Stomach (tissue), 9 donors: ENCODE results near the gene ARL15. TPM values are rescaled to one million over a fixed set of nuclear protein-coding genes. Genes with fewer than 3 reads are reported as not detected.

Experiments used
- DNase-seq, 2 donors: peaks; one replicate each; pipeline versions ENCODE4 v3.0.0 to v3.0.0-alpha.2; 2013 to 2019
- H3K27ac ChIP-seq, 5 donors: fragments of 200-600 bp in 4 of 5; sonication (generic) in 4 of 5; one replicate each; pipeline ENCODE4 v1.5.1; 2013 to 2019; ENCODE audit warnings: mild to moderate bottlenecking in 1 of 5, moderate library complexity in 1 of 5
- H3K27me3 ChIP-seq, 3 donors: fragments of 200-600 bp; sonication (generic); one replicate each; pipeline ENCODE4 v1.5.1; 2017 to 2019; ENCODE audit warnings: mixed run types in 1 of 3
- H3K36me3 ChIP-seq, 4 donors: fragments of 200-600 bp; sonication (generic); 1 replicate in 3 of 4; 2 replicates in 1 of 4; pipeline ENCODE4 v1.5.1; 2016 to 2019
- H3K4me1 ChIP-seq, 4 donors: fragments of 200-600 bp; sonication (generic); one replicate each; pipeline ENCODE4 v1.5.1; 2016 to 2019
- H3K4me3 ChIP-seq, 4 donors: fragments of 200-600 bp; sonication (generic) in 3 of 4; one replicate each; pipeline ENCODE4 v1.5.1; 2016 to 2019; ENCODE audit warnings: mild to moderate bottlenecking in 1 of 4
- H3K9me3 ChIP-seq, 4 donors: fragments of 200-600 bp; sonication (generic); one replicate each; pipeline ENCODE4 v1.5.1; 2016 to 2019
- CTCF ChIP-seq, 7 experiments: fragments of 450-650 bp in 4 of 7; fragments of 200-600 bp in 3 of 7; sonication (generic) in 3 of 7; IDR thresholded peaks; one replicate each; pipeline ENCODE4 v1.5.1; 2016 to 2019; ENCODE audit warnings: antibody characterized with exemption in 7 of 7, control low read depth in 2 of 7, mild to moderate bottlenecking in 1 of 7
- EP300 ChIP-seq: sonication (generic); formaldehyde crosslinking; IDR thresholded peaks from one replicate; pipeline ENCODE4 v1.6.1; 2017; ENCODE audit warnings: antibody characterized with exemption
- POLR2A ChIP-seq, 4 donors: fragments of 450-650 bp; IDR thresholded peaks; one replicate each; pipeline ENCODE4 v1.6.1; 2016; ENCODE audit warnings: antibody characterized with exemption in 4 of 4, control low read depth in 2 of 4, mild to moderate bottlenecking in 1 of 4, moderate library complexity in 1 of 4
- POLR2AphosphoS5 ChIP-seq, 3 donors: sonication (generic); formaldehyde crosslinking; IDR thresholded peaks; one replicate each; pipeline ENCODE4 v1.6.1; 2016; ENCODE audit warnings: antibody characterized with exemption in 3 of 3
- WGBS, 5 donors: extraction: QIAGEN DNeasy Blood & Tissue Kit in 3 of 5; methylation state at CpG; one replicate each; pipeline versions ENCODE4 v1.1.5 to v1.1.7; 2013 to 2018; 5-methylcytosine and 5-hydroxymethylcytosine counted together
- intact Hi-C: fragments of 100-400 bp; cut with DNase I; formaldehyde crosslinking; loops from one replicate; pipeline ENCODE4 v1.15.1; 2023; ENCODE audit warnings: low total_unique reads
- polyA plus RNA-seq, 3 donors: library from polyadenylated mRNA; stranded (reverse); fragments of 200-250 nt; gene quantifications; one replicate each; pipeline ENCODE4 v1.2.3, GENCODE V29; 2013
- total RNA-seq, 5 donors: library from RNA; depleted of rRNA; stranded (reverse); fragments of >200 nt; gene quantifications; one replicate each; pipeline versions ENCODE4 v1.1.0 to v1.2.3, GENCODE V29; 2014 to 2016
- donor health status: healthy with polysubstance abuse.
- donor health status: Bipolar disorder and iron deficiency.
- donor health status: healthy.

Gene ARL15
- total and polyA plus RNA-seq, 8 donors: 1.7 to 72.7 (median 12.6) TPM

GRCh38 chr5:54214722-54215121 is 95.7 kb downstream of the ARL15 start:
- TF ChIP-seq POLR2A (IDR thresholded peaks at IDR 0.05): no peak
- TF ChIP-seq EP300: no peak
- TF ChIP-seq CTCF (IDR thresholded peaks at IDR 0.05): no peak
- TF ChIP-seq POLR2AphosphoS5 (IDR thresholded peaks at IDR 0.05): no peak
- Histone ChIP-seq H3K4me3 (no peak overlapping the region), H3K27ac (no peak overlapping the region), H3K9me3 (no peaks in the 10 kb centered on the region), H3K36me3 (no peaks in the 10 kb centered on the region), H3K27me3 (no peaks in the 10 kb centered on the region), H3K4me1 (peaks cover 0 to 31% (median 5%) of the 10 kb centered on the region in 4 donors)
- 93 to 98% (median 96%) methylated on average over 4 of the region's 4 CpGs for WGBS, 5 donors
- intact Hi-C loops: no loop called here
- no peak for DNase-seq

GRCh38 chr5:54212331-54212730 is 98.0 kb downstream of the ARL15 start:
- Histone ChIP-seq H3K9me3 (no peaks in the 10 kb centered on the region), H3K4me3 (no peak overlapping the region), H3K27ac (no peak overlapping the region), H3K4me1 (peaks cover 0 to 14% (median 7%) of the 10 kb centered on the region in 4 donors), H3K36me3 (no peaks in the 10 kb centered on the region), H3K27me3 (no peaks in the 10 kb centered on the region)
- no peak for DNase-seq
- 76 to 95% (median 88%) methylated on average over 1 of the region's 1 CpG for WGBS, 5 donors
- intact Hi-C loops: no loop called here
- TF ChIP-seq POLR2AphosphoS5 (IDR thresholded peaks at IDR 0.05): no peak
- TF ChIP-seq EP300: no peak
- no peak for TF ChIP-seq POLR2A (IDR thresholded peaks at IDR 0.05)
- TF ChIP-seq CTCF (IDR thresholded peaks at IDR 0.05): no peak

GRCh38 chr5:54211912-54212311 is 98.5 kb downstream of the ARL15 start:
- no peaks in the 10 kb centered on the region for H3K9me3 ChIP-seq
- H3K27me3 ChIP-seq: no peaks in the 10 kb centered on the region
- H3K36me3 ChIP-seq: no peaks in the 10 kb centered on the region
- no peak overlapping the region for H3K27ac ChIP-seq
- H3K4me3 ChIP-seq: no peak overlapping the region
- 25 to 56% (median 39%) methylated on average over 3 of the region's 3 CpGs for WGBS, 5 donors
- intact Hi-C loops: no loop called here
- peaks cover 0 to 15% (median 7%) of the 10 kb centered on the region in 4 donors for H3K4me1 ChIP-seq
- TF ChIP-seq CTCF (IDR thresholded peaks at IDR 0.05): no peak
- TF ChIP-seq POLR2A (IDR thresholded peaks at IDR 0.05): no peak
- no peak for TF ChIP-seq POLR2AphosphoS5 (IDR thresholded peaks at IDR 0.05)
- no peak for TF ChIP-seq EP300
- DNase-seq: no peak

GRCh38 chr5:54207566-54207965 is 102.8 kb downstream of the ARL15 start:
- H3K27me3 ChIP-seq: no peaks in the 10 kb centered on the region
- DNase-seq: no peak
- 93 to 100% (median 97%) methylated on average over 1 of the region's 1 CpG for WGBS, 5 donors
- no peaks in the 10 kb centered on the region for H3K36me3 ChIP-seq
- intact Hi-C loops: no loop called here
- no peak overlapping the region for H3K27ac ChIP-seq
- peaks cover 0 to 18% (median 5%) of the 10 kb centered on the region in 4 donors for H3K4me1 ChIP-seq
- TF ChIP-seq EP300 (no peak), POLR2AphosphoS5 (IDR thresholded peaks at IDR 0.05) (no peak), POLR2A (IDR thresholded peaks at IDR 0.05) (no peak), CTCF (IDR thresholded peaks at IDR 0.05) (no peak)
- H3K4me3 ChIP-seq: no peak overlapping the region
- H3K9me3 ChIP-seq: no peaks in the 10 kb centered on the region
